HepG2 (cell line): Measurements from ENCODE around the gene KIAA1217. TPM values are rescaled to one million over a fixed set of nuclear protein-coding genes. Genes with fewer than 3 reads are reported as not detected.

Source experiments
- ARID3A ChIP-seq: IDR thresholded peaks from 2 replicates; pipeline ENCODE4 v1.6.1; 2012; ENCODE audit warnings: low read depth, low read length, improper control_type of control experiment
- ARID5B ChIP-seq: IDR thresholded peaks from 2 replicates; pipeline ENCODE4 v1.4.0; 2020; ENCODE audit warnings: mild to moderate bottlenecking, missing genetic modification reagents
- E2F1 ChIP-seq: sonication (generic); formaldehyde crosslinking; IDR thresholded peaks from 2 replicates; pipeline ENCODE4 v1.5.0; 2020; ENCODE audit warnings: missing genetic modification reagents
- ERF ChIP-seq: IDR thresholded peaks from 2 replicates; pipeline ENCODE4 v1.6.1; 2018; ENCODE audit warnings: missing biosample characterization, missing genetic modification reagents
- FOXK1 ChIP-seq: sonication (generic); formaldehyde crosslinking; IDR thresholded peaks from 2 replicates; pipeline ENCODE4 v1.4.0; 2020; ENCODE audit warnings: low read depth, missing genetic modification reagents, borderline replicate concordance
- HMG20B ChIP-seq: conservative IDR thresholded peaks from 2 replicates; pipeline ENCODE4 v1.6.1; 2016; ENCODE audit warnings: missing genetic modification reagents, missing compliant biosample characterization
- HNF1A ChIP-seq, 2 experiments: sonication (generic) in 1 of 2; formaldehyde crosslinking in 1 of 2; IDR thresholded peaks; 2 replicates each; pipeline versions ENCODE4 v1.4.0 to v1.6.1; 2016 to 2020; ENCODE audit warnings: borderline replicate concordance in 1 of 2, low read depth in 1 of 2, mild to moderate bottlenecking in 1 of 2, missing genetic modification reagents in 1 of 2
- IKZF5 ChIP-seq: IDR thresholded peaks from 2 replicates; pipeline ENCODE4 v1.6.1; 2018; ENCODE audit warnings: missing genetic modification reagents, mild to moderate bottlenecking, missing compliant biosample characterization
- MAFF ChIP-seq: IDR thresholded peaks from 2 replicates; pipeline ENCODE4 v1.6.1; 2011; ENCODE audit warnings: low read depth, low read length, improper control_type of control experiment
- NR1H2 ChIP-seq: sonication (generic); formaldehyde crosslinking; IDR thresholded peaks from 2 replicates; pipeline ENCODE4 v1.8.1; 2022; ENCODE audit warnings: low read depth, missing genetic modification reagents, borderline replicate concordance
- SCMH1 ChIP-seq: sonication (generic); formaldehyde crosslinking; IDR thresholded peaks from 2 replicates; pipeline ENCODE4 v1.9.0; 2021; ENCODE audit warnings: missing genetic modification reagents, mild to moderate bottlenecking, borderline replicate concordance
- ZBTB1 ChIP-seq: sonication (generic); formaldehyde crosslinking; IDR thresholded peaks from 2 replicates; pipeline ENCODE4 v1.4.0; 2020; ENCODE audit warnings: missing genetic modification reagents, borderline replicate concordance
- ZMAT5 ChIP-seq: sonication (generic); formaldehyde crosslinking; IDR thresholded peaks from 2 replicates; pipeline ENCODE4 v1.5.0; 2020; ENCODE audit warnings: mild to moderate bottlenecking, low read depth, missing genetic modification reagents, borderline replicate concordance
- ZNF530 ChIP-seq: sonication (generic); formaldehyde crosslinking; IDR thresholded peaks from 2 replicates; pipeline ENCODE4 v1.5.0; 2020; ENCODE audit warnings: low read depth, mild to moderate bottlenecking, missing genetic modification reagents
- ZNF547 ChIP-seq: sonication (generic); formaldehyde crosslinking; IDR thresholded peaks from 2 replicates; pipeline ENCODE4 v1.5.1; 2020; ENCODE audit warnings: mild to moderate bottlenecking, missing genetic modification reagents
- ZNF580 ChIP-seq: IDR thresholded peaks from 2 replicates; pipeline ENCODE4 v1.6.1; 2016; ENCODE audit warnings: low read depth, borderline replicate concordance
- polyA plus RNA-seq, 8 experiments: library from polyadenylated mRNA; depleted of rRNA in 3 of 8; stranded (reverse) in 7 of 8; unstranded in 1 of 8; fragments of >200 nt; fragmentation: Illumina TruSeq in 4 of 8; extraction: Trizol in 4 of 8; gene quantifications; 2 replicates each; pipeline versions ENCODE4 v1.2.1 to v1.2.3, GENCODE V29; 2011 to 2016; ENCODE audit warnings: low read depth in 4 of 8, missing spikeins in 1 of 8, mixed read lengths in 1 of 8; ENCODE audit not compliant: insufficient read depth in 1 of 8
- total RNA-seq, 5 experiments: library from RNA; depleted of rRNA; stranded (reverse); fragments of >200 nt; fragmentation: Illumina TruSeq; extraction: Trizol; gene quantifications; 2 replicates each; pipeline ENCODE4 v1.2.3, GENCODE V29; 2016; ENCODE audit warnings: low read depth in 1 of 5

The KIAA1217 gene
- total and polyA plus RNA-seq, 2 of the 13 experiments (the other 11 are each of a cell fraction or from before 2014, with no cell fraction given): 4.6 to 10.9 TPM

- TF ChIP-seq HNF1A (IDR thresholded peaks at IDR 0.05; ENCODE audit: low read depth): peak; percentile 45; the same call in 1 of the 2 replicates
- TF ChIP-seq HNF1A (CRISPR knock-in tag; IDR thresholded peaks at IDR 0.05; ENCODE audit: borderline replicate concordance): 0 out of 2 replicates have a peak, but pooled peaks have one; percentile 20
- no peak for TF ChIP-seq ZNF547 (CRISPR knock-in tag)
- peak; percentile 67 for TF ChIP-seq MAFF
- TF ChIP-seq ARID5B: peak; percentile 66
- no peak for TF ChIP-seq ERF (CRISPR knock-in tag)
- TF ChIP-seq ZNF580 (CRISPR knock-in tag): no peak
- TF ChIP-seq ARID3A: peak; percentile 47; the same call in 1 of the 2 replicates
- TF ChIP-seq SCMH1 (CRISPR knock-in tag): no peak
- no peak for TF ChIP-seq NR1H2 (CRISPR knock-in tag)
- no peak for TF ChIP-seq ZBTB1 (CRISPR knock-in tag)
- TF ChIP-seq E2F1 (CRISPR knock-in tag): no peak
- no peak for TF ChIP-seq ZMAT5
- no peak for TF ChIP-seq HMG20B
- TF ChIP-seq FOXK1 (CRISPR knock-in tag): no peak
- TF ChIP-seq ZNF530: no peak
- no peak for TF ChIP-seq IKZF5 (CRISPR knock-in tag)
These were observed 109.6 kb downstream of the KIAA1217 start (continued) for GRCh38 chr10:24318517-24318916.
